Esophagus muscularis mucosa (tissue), 4 donors: ENCODE measurements around the gene WDFY2. TPM values are rescaled to one million over a fixed set of nuclear protein-coding genes. Genes with fewer than 3 reads are reported as not detected.

Experiments
- DNase-seq: peaks from one replicate; pipeline ENCODE4 v3.0.0-alpha.2; 2017; ENCODE audit errors: extremely low spot score
- H3K27ac ChIP-seq, 4 donors: fragments of 200-600 bp; sonication (generic); replicated peaks in 1 of 4; 1 replicate in 3 of 4; 2 replicates in 1 of 4; pipeline ENCODE4 v1.5.1; 2016 to 2019; ENCODE audit warnings: mild to moderate bottlenecking in 1 of 4
- H3K27me3 ChIP-seq, 4 donors: fragments of 200-600 bp; sonication (generic); one replicate each; pipeline versions ENCODE4 v1.5.1 to v1.6.0; 2016 to 2019
- H3K36me3 ChIP-seq, 4 donors: fragments of 200-600 bp; sonication (generic); one replicate each; pipeline ENCODE4 v1.5.1; 2016 to 2019
- H3K4me1 ChIP-seq, 4 donors: fragments of 200-600 bp; sonication (generic); one replicate each; pipeline ENCODE4 v1.5.1; 2016 to 2019
- H3K4me3 ChIP-seq, 4 donors: fragments of 200-600 bp; sonication (generic); 1 replicate in 2 of 4; 2 replicates in 2 of 4; pipeline ENCODE4 v1.5.1; 2016 to 2019; ENCODE audit warnings: mild to moderate bottlenecking in 4 of 4, moderate library complexity in 1 of 4
- H3K9me3 ChIP-seq, 4 donors: fragments of 200-600 bp; sonication (generic); 1 replicate in 3 of 4; 2 replicates in 1 of 4; pipeline ENCODE4 v1.5.1; 2016 to 2019
- EP300 ChIP-seq: sonication (generic); formaldehyde crosslinking; IDR thresholded peaks from one replicate; pipeline ENCODE4 v1.6.1; 2017; ENCODE audit warnings: antibody characterized with exemption
- POLR2A ChIP-seq: fragments of 450-650 bp; IDR thresholded peaks from one replicate; pipeline ENCODE4 v1.6.1; 2017; ENCODE audit warnings: antibody characterized with exemption, moderate library complexity, mild to moderate bottlenecking, low read depth
- POLR2AphosphoS5 ChIP-seq, 2 donors: sonication (generic); formaldehyde crosslinking; IDR thresholded peaks; one replicate each; pipeline ENCODE4 v1.6.1; 2017; ENCODE audit warnings: antibody characterized with exemption in 2 of 2
- WGBS: methylation state at CpG from one replicate; pipeline ENCODE4 v1.1.5; 2018; 5-methylcytosine and 5-hydroxymethylcytosine counted together
- intact Hi-C: fragments of 100-400 bp; cut with DNase I; formaldehyde crosslinking; loops from one replicate; pipeline ENCODE4 v1.15.1; 2023
- total RNA-seq, 4 donors: library from RNA; depleted of rRNA; stranded (reverse); fragments of >200 nt; gene quantifications; one replicate each; pipeline versions ENCODE4 v1.1.0 to v1.2.1, GENCODE V29; 2016
- TF ChIP-seq, protein P1 (sequence below), 3 experiments: fragments of 200-600 bp in 2 of 3; fragments of 450-650 bp in 1 of 3; sonication (generic) in 2 of 3; IDR thresholded peaks; one replicate each; pipeline ENCODE4 v1.5.1; 2017 to 2019; ENCODE audit warnings: antibody characterized with exemption in 3 of 3, mild to moderate bottlenecking in 2 of 3, moderate library complexity in 1 of 3

The WDFY2 gene
- total RNA-seq, 4 donors from 2014 or later, result 4.7 to 8.7 (median 5.7) TPM

GRCh38 chr13:51786425-51787265, 202.4 kb downstream of the WDFY2 start:
- WGBS, result 52% methylated on average over 10 of the region's 10 CpGs
- H3K36me3 ChIP-seq, result peaks cover 0 to 20% (median 0%) of the 10 kb centered on the region in 4 donors
- intact Hi-C loops, result no loop called here
- peaks cover 18 to 22% (median 20%) of the 10 kb centered on the region in 4 donors for H3K4me1 ChIP-seq
- no peaks in the 10 kb centered on the region for H3K9me3 ChIP-seq
- TF ChIP-seq EP300 (no peak), POLR2AphosphoS5 (IDR thresholded peaks at IDR 0.05) (no peak)
- TF ChIP-seq, protein P1, sequence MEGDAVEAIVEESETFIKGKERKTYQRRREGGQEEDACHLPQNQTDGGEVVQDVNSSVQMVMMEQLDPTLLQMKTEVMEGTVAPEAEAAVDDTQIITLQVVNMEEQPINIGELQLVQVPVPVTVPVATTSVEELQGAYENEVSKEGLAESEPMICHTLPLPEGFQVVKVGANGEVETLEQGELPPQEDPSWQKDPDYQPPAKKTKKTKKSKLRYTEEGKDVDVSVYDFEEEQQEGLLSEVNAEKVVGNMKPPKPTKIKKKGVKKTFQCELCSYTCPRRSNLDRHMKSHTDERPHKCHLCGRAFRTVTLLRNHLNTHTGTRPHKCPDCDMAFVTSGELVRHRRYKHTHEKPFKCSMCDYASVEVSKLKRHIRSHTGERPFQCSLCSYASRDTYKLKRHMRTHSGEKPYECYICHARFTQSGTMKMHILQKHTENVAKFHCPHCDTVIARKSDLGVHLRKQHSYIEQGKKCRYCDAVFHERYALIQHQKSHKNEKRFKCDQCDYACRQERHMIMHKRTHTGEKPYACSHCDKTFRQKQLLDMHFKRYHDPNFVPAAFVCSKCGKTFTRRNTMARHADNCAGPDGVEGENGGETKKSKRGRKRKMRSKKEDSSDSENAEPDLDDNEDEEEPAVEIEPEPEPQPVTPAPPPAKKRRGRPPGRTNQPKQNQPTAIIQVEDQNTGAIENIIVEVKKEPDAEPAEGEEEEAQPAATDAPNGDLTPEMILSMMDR (IDR thresholded peaks at IDR 0.05), result no peak
- H3K4me3 ChIP-seq, result peak overlapping the region in 3 of 4 donors; percentile 8 to 17 (median 14)
- H3K27ac ChIP-seq, result peak overlapping the region; percentile 57 to 72 (median 60)
- H3K27me3 ChIP-seq, result no peaks in the 10 kb centered on the region
- no peak for DNase-seq

DNA sequence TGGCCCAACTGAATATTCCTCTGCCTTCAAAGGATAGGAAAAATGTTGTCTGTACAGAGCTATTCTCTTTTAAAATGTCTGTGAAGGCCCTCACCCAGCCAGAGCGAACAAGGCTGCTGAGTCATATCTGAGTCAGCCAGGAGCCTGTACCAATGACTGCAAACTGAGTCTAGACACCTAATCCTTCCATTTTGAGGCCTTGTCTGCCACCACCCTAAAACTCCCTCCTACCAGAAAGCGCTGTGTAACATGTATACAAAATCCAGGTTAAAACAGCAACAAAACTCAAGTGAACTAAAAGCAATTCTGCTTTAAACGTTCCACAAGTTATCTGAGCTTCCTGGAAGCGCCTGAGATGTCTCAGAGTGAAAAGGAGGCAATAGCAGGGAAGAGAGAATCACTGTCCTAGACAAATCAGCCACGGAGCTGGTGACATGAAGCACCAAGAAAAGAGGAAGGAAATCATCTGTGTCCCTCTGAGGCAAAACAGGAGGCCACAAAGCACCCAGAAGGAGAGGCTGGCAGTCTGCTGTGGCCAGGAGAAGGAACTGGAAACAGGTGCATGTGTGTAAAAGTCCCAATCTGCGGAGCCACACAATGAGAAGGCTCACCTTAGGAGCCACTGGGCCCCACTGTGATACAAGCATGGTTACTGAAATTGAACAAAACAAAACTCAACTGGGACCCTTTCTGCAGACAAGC, 209.5 kb downstream of the WDFY2 start:
- no peak for DNase-seq
- Histone ChIP-seq H3K36me3 (peaks cover 0 to 46% (median 9%) of the 10 kb centered on the region in 4 donors), H3K9me3 (no peaks in the 10 kb centered on the region), H3K27me3 (no peaks in the 10 kb centered on the region), H3K27ac (peak overlapping the region; percentile 40 to 50 (median 42)), H3K4me3 (no peak overlapping the region), H3K4me1 (peaks cover 0 to 12% (median 8%) of the 10 kb centered on the region in 4 donors)
- TF ChIP-seq, protein P1 (IDR thresholded peaks at IDR 0.05), result no peak
- no peak for TF ChIP-seq POLR2A
- 71% methylated on average over 6 of the region's 6 CpGs for WGBS
- intact Hi-C loops, result no loop called here

GRCh38 chr13:51794964-51795363, 210.7 kb downstream of the WDFY2 start:
- intact Hi-C loops, result loop anchor here (5.0 kb wide), 1 partner anchor 208 kb away; no protein-coding TSS in a partner anchor

DNA sequence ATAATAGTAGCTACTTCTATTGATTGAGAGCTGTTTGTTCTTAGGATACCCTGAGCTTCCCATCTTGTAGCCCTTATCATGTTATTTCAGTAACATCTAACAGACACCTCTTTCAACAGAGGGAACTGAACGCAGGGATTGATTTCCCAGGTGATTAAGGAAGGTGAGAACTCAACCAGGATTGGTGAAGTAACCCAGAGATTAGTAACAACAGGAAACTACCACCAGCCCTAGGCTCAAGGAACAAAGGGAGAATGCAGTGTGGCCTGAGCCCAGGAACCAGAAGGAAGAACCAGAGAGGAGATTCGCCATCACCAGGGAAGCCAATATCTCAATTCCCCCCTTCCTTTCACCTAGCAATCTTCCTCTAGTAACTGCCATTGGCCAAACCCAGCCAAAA, 211.2 kb downstream of the WDFY2 start:
- no peak for DNase-seq
- 97% methylated on average over 2 of the region's 2 CpGs for WGBS
- H3K27me3 ChIP-seq, result no peaks in the 10 kb centered on the region
- H3K4me1 ChIP-seq, result peaks cover under 1 to 18% (median 14%) of the 10 kb centered on the region in 4 donors
- peaks cover 0 to 46% (median 13%) of the 10 kb centered on the region in 4 donors for H3K36me3 ChIP-seq
- no peak for TF ChIP-seq EP300
- no peak for TF ChIP-seq POLR2A
- TF ChIP-seq, protein P1 (IDR thresholded peaks at IDR 0.05), result no peak
- TF ChIP-seq POLR2AphosphoS5 (IDR thresholded peaks at IDR 0.05), result no peak
- no peaks in the 10 kb centered on the region for H3K9me3 ChIP-seq
- H3K27ac ChIP-seq, result no peak overlapping the region
- no peak overlapping the region for H3K4me3 ChIP-seq
- intact Hi-C loops, result loop anchor here (5.0 kb wide), 1 partner anchor 208 kb away; no protein-coding TSS in a partner anchor

More at GRCh38 chr13:51794964-51795363, 210.7 kb downstream of the WDFY2 start:
- TF ChIP-seq POLR2A (no peak), POLR2AphosphoS5 (IDR thresholded peaks at IDR 0.05) (no peak), EP300 (no peak)
- no peaks in the 10 kb centered on the region for H3K27me3 ChIP-seq
- H3K9me3 ChIP-seq, result no peaks in the 10 kb centered on the region
- DNase-seq, result no peak
- H3K27ac ChIP-seq, result no peak overlapping the region
- 97% methylated on average over 4 of the region's 4 CpGs for WGBS
- no peak overlapping the region for H3K4me3 ChIP-seq
- H3K4me1 ChIP-seq, result peaks cover 0 to 14% (median 9%) of the 10 kb centered on the region in 4 donors
- peaks cover 0 to 46% (median 13%) of the 10 kb centered on the region in 4 donors for H3K36me3 ChIP-seq

- H3K9me3 ChIP-seq, result no peaks in the 10 kb centered on the region
- WGBS, result 94% methylated on average over 7 of the region's 7 CpGs
- H3K27me3 ChIP-seq, result no peaks in the 10 kb centered on the region
- DNase-seq, result no peak
- peaks cover 0 to 46% (median 13%) of the 10 kb centered on the region in 4 donors for H3K36me3 ChIP-seq
- H3K27ac ChIP-seq, result no peak overlapping the region
- H3K4me3 ChIP-seq, result no peak overlapping the region
- no peak for TF ChIP-seq POLR2A
- TF ChIP-seq POLR2AphosphoS5 (IDR thresholded peaks at IDR 0.05), result no peak
- TF ChIP-seq EP300, result no peak
- TF ChIP-seq, protein P1 (IDR thresholded peaks at IDR 0.05), result no peak
- intact Hi-C loops, result loop anchor here (5.0 kb wide), 1 partner anchor 209 kb away; no protein-coding TSS in a partner anchor
- H3K4me1 ChIP-seq, result peaks cover 12 to 29% (median 25%) of the 10 kb centered on the region in 4 donors
These were observed 212.3 kb downstream of the WDFY2 start for GRCh38 chr13:51796546-51796945.
